Fibroblast of peridontal ligament (primary cell): Measurements from ENCODE around the gene ERC2.
"Not testable (repeated sequence)": the region's sequence is repeated elsewhere in the genome, so short reads cannot be mapped to it uniquely, and the experiment has no call there.

ENCODE experiments used
- DNase-seq: peaks from one replicate; pipeline ENCODE4 v3.0.0-alpha.2; 2010; ENCODE audit errors: extremely low read depth

ERC2 gene

DNA sequence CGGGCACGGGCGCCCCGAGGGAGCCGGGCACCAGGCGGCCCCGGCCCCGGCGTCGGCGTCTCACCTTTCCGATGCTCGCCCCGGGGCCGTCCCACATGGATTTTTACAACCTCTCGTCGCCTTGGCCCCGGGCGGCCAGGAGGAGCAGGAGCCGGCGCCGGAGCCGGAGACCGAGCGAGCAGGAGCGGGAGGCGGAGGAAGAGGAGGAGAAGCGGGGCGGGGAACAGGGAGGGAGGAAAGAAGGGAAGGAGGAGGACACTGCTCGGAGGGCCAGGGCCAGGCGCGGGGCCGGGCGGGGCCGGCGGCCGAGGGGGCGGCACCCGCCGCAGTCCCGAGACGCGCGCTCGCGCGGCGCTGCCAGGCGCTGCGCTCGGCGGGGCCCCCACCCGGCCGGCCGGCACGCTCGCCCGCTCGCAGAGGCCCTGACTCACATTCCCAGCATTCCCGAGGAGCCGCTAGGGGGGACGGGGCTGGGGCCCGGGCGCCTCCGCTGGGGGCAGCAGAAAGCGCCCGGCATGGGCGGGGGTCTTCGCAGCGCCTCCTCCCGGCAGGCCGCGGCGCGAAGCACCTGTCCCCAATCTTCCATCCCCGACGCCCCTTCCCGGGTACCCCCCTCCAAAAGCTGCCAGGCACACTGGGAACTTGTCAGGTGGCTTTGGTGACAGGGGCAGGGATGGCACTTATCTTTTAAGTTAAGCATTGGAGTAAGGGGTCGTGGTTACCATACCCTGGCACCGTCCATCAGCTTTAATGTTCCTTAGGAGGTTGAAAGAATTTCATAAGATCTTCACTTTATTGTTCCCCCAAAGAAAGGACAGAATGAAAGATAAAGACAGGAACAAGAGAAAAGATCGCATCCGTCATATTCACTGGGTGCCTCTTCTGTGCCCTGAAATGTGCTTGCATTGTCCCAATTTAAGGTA is at the start of gene ERC2:
Gene ERC2, minus strand, starts transcription at position 284 of the 923 bp plus-strand sequence.
- DNase-seq, result peak; percentile 1

DNA sequence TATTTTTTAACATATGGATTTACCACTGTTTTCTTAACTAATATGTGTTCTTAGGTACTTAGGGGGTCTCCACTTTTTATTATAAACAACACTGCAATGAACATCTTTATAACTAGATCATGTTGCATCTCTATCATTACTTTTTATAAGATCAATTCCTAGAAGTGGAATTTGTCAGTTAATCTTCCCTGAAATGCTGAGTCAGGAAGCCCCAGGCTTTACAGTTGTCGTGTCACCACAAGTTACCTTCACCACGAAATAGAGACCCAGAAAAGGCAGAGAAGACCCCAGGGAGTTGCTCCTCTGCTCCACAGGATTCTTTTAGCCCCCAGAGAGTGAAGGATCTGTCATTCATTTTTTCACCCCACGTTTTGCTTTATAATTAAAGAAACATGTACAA is 34.5 kb upstream of the ERC2 start:
- no peak for DNase-seq

- not testable (repeated sequence) for DNase-seq
These were observed 28.1 kb upstream of the ERC2 start for GRCh38 chr3:56496376-56496775.

GRCh38 chr3:56494679-56495322 is 26.5 kb upstream of the ERC2 start:
- peak; percentile 82 for DNase-seq

GRCh38 chr3:56491566-56491965 is 23.3 kb upstream of the ERC2 start:
- DNase-seq, result no peak

DNA sequence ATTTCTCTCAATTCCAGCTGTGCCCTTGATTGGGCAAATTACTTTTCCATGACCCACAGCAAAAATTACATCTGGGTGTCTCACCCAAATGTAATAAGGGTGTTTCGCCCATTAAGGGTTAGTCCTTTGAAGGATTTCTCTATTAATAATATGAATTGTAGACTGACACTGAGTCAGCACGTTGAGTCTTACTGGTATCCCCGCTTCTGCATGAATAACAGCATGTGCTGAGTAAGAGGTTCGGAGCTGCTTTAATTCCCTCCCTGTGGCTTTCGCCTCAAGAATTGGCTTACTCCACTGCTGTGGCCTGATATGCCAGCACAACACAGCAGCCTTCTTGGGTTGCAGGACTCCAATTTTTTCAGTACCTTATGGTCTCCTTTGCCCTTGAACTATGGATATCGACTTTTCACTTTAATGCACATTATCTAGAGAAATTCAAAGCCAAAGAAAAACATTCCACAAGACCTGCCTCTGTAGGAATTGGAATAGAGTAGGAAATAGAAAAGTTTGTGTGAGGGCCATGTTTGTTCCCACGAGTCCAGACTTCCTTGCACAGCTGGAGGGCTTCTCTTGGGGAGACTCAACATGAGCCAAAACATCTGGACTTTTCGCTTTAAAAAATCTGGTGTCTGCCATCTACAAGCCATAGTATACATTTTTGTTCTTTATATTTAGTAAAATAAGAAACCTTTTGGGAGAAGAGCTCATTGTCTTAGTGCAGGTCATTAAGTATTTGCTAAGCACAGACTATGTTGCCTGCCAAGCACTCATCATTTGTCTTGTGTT is 20.7 kb upstream of the ERC2 start:
- DNase-seq, result no peak

- no peak for DNase-seq
These were observed 16.3 kb upstream of the ERC2 start for GRCh38 chr3:56484525-56485032.

- no peak for DNase-seq
These were observed 15.9 kb upstream of the ERC2 start for GRCh38 chr3:56484122-56484521.

- no peak for DNase-seq
These were observed 9.4 kb upstream of the ERC2 start for GRCh38 chr3:56477646-56478045.

DNA sequence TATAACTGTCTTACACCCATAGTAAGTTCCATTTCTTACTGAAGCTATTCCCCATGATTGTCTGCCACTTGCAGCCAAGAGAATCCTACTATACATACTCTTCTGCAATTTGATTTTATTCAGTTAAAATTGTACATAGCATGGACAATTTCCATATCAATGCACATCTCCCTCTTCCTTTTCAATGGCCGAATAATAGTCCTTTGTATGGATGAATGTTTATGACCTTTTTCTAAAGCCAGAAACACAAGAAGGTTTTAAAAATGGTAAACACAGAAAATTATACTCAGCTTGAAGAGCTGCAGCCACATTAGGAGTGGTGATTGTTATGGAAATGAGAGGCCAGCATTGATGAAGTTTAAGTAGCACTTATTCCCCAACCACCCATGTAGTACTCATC is 8.5 kb upstream of the ERC2 start:
- no peak for DNase-seq

DNA sequence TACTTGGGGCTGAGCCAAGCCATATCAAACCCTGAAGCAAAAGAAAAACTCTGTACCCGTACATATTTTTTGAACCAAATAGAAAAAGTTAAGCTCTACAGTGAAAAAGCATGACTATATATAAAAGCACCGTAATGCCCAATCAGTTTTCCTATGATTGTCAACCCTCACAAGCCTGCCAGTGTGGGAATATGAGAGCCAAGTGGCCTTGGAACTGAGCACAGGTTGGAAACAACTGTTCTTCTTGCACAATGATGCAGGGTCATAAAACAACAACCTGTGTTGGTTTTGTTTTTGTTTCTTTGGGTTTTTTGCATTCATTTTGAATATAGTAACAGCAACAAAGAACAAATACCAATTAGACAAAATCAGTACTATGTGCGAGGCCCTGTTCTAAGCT is 3.5 kb upstream of the ERC2 start:
- no peak for DNase-seq

GRCh38 chr3:56469141-56469540 is 874 bp upstream of the ERC2 start:
- DNase-seq, result no peak

DNA sequence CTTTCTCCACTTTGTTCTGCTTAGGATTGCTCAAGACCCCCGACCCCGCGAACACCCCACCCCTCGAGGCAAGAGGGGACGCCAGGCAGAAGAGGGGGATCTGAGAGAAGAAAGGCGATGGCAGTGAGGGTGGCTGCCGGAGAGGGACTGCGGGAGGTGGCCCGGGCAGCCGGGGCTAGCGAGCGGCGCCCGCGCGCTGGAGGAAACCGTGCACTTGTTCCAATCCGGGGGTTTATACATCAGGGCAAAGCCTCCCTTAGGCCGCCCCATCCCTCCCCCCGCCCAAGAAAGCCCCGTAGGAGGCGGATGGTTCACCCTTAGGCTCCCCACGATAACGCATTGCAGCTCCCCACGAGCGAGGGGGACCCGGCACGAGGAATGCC is 475 bp downstream of the ERC2 start:
- DNase-seq, result no peak

GRCh38 chr3:56467108-56467507 is 1.2 kb downstream of the ERC2 start:
- DNase-seq, result peak; percentile 3

GRCh38 chr3:56459719-56460118 is 8.5 kb downstream of the ERC2 start:
- no peak for DNase-seq

- no peak for DNase-seq
These were observed 9.2 kb downstream of the ERC2 start for GRCh38 chr3:56459104-56459496.

GRCh38 chr3:56458496-56459103 is 9.7 kb downstream of the ERC2 start:
- DNase-seq, result no peak

GRCh38 chr3:56456117-56456516 is 12.2 kb downstream of the ERC2 start:
- DNase-seq, result no peak

GRCh38 chr3:56453011-56453410 is 15.3 kb downstream of the ERC2 start:
- no peak for DNase-seq

DNA sequence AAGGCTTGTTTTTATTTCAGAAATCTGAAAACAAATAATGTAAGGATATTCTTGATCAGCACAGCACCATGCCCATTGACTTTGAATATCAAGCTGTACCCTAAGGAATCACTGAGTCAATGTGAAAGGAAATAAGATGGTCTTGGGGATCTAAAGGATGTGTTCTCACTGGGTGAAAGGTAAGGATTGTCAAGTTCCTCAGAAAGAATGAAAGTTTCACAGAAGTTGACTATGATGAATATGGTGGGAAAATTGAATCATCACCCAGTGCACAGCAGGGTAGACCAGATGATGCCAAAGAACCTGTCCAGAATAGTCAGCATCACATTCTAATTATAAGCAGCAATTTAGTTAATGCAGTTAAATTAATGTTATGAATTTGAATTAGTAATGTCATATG is 16.2 kb downstream of the ERC2 start:
- no peak for DNase-seq

GRCh38 chr3:56443372-56443771 is 24.9 kb downstream of the ERC2 start:
- no peak for DNase-seq

- no peak for DNase-seq
These were observed 39.6 kb downstream of the ERC2 start for GRCh38 chr3:56428667-56429066.
